Activated T-cell treated with anti-CD3 and anti-CD28 coated beads, Interleukin-2, amount 50 U/mL, for 72 hours (primary cell): ENCODE measurements around the gene TMEM63A. TPM values are rescaled to one million over a fixed set of nuclear protein-coding genes. Genes with fewer than 3 reads are reported as not detected.

Source experiments
- ATAC-seq, 2 donors: fragments of 150-1000 bp; cut with Tn5 transposase; replicated peaks in 1 of 2; 2 replicates each; pipeline ENCODE4 v1.10.0; 2021; ENCODE audit warnings: moderate library complexity in 2 of 2, mild to moderate bottlenecking in 1 of 2
- DNase-seq, 2 donors: peaks; one replicate each; pipeline ENCODE4 v3.0.0; 2021 to 2022; ENCODE audit warnings: mixed read lengths in 1 of 2
- H3K27ac Mint-ChIP-seq: one replicate; pipeline ENCODE4 v1.8.0; 2022; ENCODE audit warnings: mild to moderate bottlenecking, moderate library complexity, mixed read lengths
- H3K27me3 Mint-ChIP-seq: one replicate; pipeline ENCODE4 v1.8.0; 2022; ENCODE audit warnings: low read depth, mixed read lengths
- H3K36me3 Mint-ChIP-seq, 2 donors: one replicate each; pipeline ENCODE4 v1.8.0; 2022; ENCODE audit warnings: mixed read lengths in 2 of 2, mild to moderate bottlenecking in 1 of 2; ENCODE audit not compliant: insufficient read depth in 2 of 2
- H3K4me1 Mint-ChIP-seq: one replicate; pipeline ENCODE4 v1.8.0; 2022; ENCODE audit warnings: low read depth, mixed read lengths
- H3K4me3 Mint-ChIP-seq, 2 donors: one replicate each; pipeline ENCODE4 v1.8.0; 2022; ENCODE audit warnings: mild to moderate bottlenecking in 2 of 2, mixed read lengths in 2 of 2, moderate library complexity in 2 of 2
- H3K9me3 Mint-ChIP-seq, 2 donors: one replicate each; pipeline ENCODE4 v1.8.0; 2022; ENCODE audit warnings: mixed read lengths in 2 of 2
- total RNA-seq, 2 donors: library from RNA; stranded (reverse); gene quantifications; one replicate each; pipeline ENCODE4 v1.2.3, GENCODE V29; 2022

Gene TMEM63A
- total RNA-seq, 2 donors from 2014 or later = 44.9 to 49.7 TPM

DNA sequence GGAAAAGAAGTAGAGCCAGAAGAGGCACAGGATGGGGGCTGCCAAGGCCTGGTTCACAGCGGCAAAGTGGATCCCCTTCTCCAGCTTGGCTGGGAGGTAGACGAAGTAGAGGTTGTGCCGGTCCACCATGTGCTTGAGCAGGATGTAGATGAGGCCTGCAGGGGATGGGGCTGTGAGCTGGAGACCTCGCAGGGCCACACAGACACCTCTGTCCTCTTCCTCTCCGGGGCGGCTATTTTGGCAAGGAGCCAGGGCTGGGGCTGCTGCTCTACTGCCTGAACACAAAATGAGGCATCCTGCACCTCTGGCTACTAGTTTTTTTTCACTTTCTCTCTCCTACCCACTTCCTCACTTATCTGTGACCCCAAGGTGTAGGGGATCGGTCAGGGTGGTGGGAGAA is 32.3 kb downstream of the TMEM63A start:
- ATAC-seq (peak in 1 of 2 donors; percentile 47), DNase-seq (peak in 1 of 2 donors; percentile 27)
- no peaks in the 10 kb centered on the region for H3K9me3 Mint-ChIP-seq

DNA sequence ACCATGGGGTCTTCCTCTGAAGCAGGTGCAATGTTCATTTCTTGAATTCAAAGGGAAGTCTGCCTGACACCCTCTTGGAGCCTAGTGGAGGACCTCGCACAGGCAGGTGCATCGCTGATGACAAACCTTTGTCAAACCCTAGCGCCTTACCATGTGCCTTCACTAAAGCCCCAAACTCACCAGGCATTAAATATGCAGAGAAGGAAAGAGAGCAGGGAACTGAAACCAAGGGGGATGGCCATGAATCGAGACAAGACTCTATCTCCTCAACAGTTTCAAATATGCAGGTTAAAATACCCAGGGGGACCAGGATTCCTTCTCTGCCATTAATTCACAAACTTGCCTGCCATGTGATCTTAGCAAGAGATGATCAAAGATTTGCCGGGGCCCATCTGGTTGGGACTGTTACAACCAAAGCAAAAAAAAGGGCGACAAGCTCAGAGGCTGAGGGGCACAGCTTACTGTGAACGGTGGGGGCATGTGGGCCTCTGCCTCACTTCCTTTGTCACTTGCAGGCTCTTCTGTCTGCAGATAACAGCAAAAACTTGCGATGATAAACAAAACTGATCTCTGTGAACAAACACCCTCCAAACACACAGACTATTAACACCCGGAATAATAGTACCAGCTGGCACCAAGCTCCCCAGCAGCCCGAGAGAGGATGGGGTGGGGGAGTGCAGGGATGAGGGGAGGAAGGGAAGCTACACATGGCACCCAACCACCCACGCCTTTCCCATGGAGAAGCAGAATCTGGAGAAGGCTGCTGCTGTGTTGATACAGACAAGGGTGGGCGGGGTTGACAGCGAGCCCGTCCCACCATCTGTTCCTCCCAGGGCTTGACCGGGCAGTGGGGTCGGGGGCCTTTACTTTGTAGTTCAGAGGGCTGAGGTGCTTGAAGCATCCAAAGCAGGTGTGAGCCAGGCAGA is 33.9 kb downstream of the TMEM63A start:
- Mint-ChIP-seq H3K36me3 (peaks cover 2 to 16% of the 10 kb centered on the region in 2 donors), H3K4me1 (peaks cover 36% of the 10 kb centered on the region), H3K27me3 (no peaks in the 10 kb centered on the region), H3K4me3 (peak overlapping the region; percentile 13 to 57), H3K9me3 (no peaks in the 10 kb centered on the region), H3K27ac (peak overlapping the region; percentile 66)
- ATAC-seq = peak; percentile 36 to 45
- DNase-seq = no peak

More for the DNA sequence above, 32.3 kb downstream of the TMEM63A start:
- peak overlapping the region; percentile 58 for H3K27ac Mint-ChIP-seq
- no peak overlapping the region for H3K4me3 Mint-ChIP-seq
- peaks cover 2 to 16% of the 10 kb centered on the region in 2 donors for H3K36me3 Mint-ChIP-seq
- no peaks in the 10 kb centered on the region for H3K27me3 Mint-ChIP-seq
- peaks cover 36% of the 10 kb centered on the region for H3K4me1 Mint-ChIP-seq

DNA sequence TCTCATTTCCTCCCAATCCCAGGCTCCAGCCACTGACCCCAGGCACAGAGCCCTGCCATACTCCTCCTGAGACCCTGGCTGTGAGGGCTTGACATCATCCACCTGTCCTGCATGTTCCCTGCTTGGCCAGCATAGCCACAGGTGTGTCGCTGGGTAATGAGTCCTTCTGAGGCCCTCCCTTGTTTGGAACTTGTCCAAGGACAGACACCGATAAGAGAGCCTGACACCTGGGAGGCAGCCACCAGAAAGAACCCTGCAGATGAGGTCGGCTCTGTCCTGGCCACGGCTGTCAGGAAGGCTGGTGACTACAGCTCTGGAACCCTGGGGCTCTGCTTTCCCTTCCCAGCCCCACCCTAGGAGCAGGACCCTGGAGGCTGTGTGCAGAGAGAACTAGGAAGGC is 34.6 kb downstream of the TMEM63A start:
- Mint-ChIP-seq H3K9me3 (no peaks in the 10 kb centered on the region), H3K27me3 (no peaks in the 10 kb centered on the region), H3K27ac (peak overlapping the region; percentile 6), H3K4me1 (peaks cover 33% of the 10 kb centered on the region), H3K4me3 (no peak overlapping the region), H3K36me3 (peaks cover 2 to 16% of the 10 kb centered on the region in 2 donors)
- no peak for DNase-seq
- no peak for ATAC-seq

DNA sequence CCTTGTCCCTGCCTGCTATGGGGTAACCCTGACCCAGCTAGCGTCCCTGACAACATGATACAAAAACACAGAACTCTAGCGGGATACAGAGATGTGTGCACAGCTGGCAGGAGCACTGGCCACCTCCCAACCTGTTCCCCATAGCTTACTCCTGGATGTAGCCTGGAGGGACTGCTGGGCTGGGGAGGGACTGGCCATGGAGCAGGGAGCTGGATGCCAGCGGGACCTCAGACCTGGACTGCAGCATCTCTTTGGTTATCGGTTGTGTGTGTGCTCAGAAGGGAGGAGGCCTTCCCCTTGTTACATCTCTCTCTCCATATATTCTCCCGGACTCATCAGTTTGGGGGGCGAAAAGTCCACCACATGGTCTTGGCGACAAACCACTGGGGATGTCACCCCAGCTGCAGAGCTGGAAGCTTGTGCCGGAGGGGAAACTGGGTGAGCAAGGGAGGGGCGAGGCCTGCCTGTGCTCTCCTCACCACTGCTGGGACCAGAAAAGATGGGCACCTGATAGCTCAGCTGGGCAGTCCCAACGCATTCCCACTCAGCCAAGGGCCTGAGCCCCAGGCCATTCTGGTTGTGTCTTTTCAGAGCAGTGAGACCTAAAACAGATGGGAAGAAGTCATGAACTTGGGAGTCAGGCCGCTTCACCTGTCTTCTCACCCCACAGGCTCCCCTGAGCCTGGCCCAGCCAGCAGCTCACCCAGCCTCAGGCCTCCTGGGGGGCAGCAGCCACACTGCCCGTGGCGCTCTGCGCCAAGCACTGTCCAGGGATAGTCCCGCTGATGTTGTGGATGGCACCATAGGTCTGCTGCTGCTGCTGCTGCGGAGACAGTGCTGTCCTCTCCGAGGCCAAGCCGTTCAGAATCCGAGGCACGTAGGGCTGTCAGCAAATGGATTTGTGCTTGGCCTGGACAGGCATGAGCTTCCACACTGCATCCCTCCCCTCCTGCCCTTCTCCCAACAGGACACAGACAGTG is 35.6 kb downstream of the TMEM63A start:
- Mint-ChIP-seq H3K27ac (no peak overlapping the region), H3K36me3 (peaks cover 0 to 9% of the 10 kb centered on the region in 2 donors), H3K9me3 (no peaks in the 10 kb centered on the region), H3K27me3 (no peaks in the 10 kb centered on the region), H3K4me3 (no peak overlapping the region), H3K4me1 (peaks cover 23% of the 10 kb centered on the region)
- DNase-seq (no peak), ATAC-seq (no peak)

DNA sequence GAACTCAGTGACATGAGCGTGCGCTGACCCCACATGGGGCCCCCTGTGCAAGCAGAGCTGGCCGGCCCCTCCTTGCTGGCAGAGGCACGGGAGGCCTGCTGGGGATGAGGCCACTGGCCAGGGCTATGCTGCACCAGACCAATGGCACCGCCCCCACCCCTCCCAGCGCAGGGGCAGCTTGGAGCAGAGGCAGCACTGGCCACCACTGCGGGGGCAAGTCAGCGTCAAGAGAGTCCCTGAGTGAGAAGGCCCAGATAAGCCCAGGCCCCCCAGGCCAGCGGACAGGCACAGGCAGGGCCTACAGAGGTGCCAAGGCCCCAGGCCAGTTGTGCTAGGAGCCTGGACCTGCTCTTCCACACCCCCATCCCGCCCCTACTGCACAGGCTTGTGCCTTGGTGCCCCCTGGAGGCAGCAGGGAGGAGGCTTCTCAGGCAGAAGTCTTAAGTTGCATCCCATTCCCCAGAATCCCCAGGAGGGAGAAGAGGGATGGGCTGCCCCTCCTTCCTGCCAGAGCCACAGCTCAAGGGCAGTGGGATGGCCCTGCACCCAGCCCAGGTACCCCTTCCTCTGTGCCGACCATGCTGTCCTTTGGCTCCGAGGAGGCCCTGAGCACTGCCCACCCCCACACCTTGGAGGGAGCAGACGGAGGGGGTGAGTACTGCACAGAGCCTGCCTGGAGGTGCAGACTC is 36.5 kb downstream of the TMEM63A start:
- ATAC-seq = no peak
- Mint-ChIP-seq H3K9me3 (no peaks in the 10 kb centered on the region), H3K27ac (no peak overlapping the region), H3K36me3 (peaks cover 0 to 6% of the 10 kb centered on the region in 2 donors), H3K4me3 (no peak overlapping the region), H3K4me1 (peaks cover 26% of the 10 kb centered on the region), H3K27me3 (no peaks in the 10 kb centered on the region)
- peak in 1 of 2 donors; percentile 33 for DNase-seq

DNA sequence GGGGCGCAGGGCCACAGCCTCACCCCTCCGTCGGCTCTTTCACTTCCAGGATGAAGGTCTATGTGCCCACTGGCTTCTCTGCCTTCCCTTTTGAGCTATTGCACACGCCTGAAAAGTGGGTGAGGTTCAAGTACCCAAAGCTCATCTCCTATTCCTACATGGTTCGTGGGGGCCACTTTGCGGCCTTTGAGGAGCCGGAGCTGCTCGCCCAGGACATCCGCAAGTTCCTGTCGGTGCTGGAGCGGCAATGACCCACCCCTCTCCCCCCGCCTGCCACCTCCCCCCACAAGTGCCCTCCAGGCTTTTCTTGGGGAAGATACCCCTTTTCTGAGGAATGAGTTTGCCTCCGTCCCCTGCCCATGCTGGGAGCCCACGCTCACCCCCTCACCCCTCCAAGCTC is 37.1 kb downstream of the TMEM63A start:
- Mint-ChIP-seq H3K27ac (no peak overlapping the region), H3K4me1 (peaks cover 27% of the 10 kb centered on the region), H3K27me3 (no peaks in the 10 kb centered on the region), H3K4me3 (no peak overlapping the region), H3K36me3 (peaks cover 0 to 5% of the 10 kb centered on the region in 2 donors), H3K9me3 (no peaks in the 10 kb centered on the region)
- DNase-seq (no peak), ATAC-seq (no peak)

DNA sequence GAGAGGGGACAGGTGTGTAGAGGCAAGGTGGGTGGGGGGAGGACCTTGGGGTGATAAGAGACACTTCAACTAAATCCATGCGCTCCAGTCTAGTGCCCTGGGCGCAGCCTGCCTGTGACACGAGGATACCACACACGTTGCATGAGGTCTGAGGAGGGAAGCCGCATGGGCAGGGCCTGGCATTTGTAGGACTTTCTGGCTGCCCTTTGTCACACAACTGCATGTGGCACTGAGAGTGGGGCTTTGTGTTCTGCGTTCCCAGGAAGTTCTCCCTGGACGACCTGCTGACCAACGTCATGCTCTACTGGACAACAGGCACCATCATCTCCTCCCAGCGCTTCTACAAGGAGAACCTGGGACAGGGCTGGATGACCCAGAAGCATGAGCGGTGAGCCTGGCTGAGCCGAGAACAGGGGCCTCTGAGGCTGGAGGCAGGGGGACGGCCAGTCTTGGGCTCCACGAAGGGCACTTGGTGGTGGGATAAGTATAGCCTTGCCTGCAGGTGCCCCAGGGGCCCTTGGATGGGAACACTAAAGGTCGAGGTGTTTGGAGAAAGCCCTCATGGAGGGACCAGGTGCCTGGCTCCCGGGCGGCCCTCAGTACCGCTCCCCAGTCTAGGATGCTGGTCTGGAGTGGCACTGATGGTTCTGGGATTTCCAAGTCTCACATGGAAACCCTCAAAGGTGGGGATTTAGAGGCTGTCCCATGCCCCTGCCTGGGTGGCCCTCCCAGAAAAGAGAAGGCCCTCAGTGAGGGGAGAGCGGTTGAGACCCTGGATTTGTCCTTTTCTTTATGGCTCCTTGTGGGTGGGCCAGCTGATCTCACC is 37.7 kb downstream of the TMEM63A start:
- Mint-ChIP-seq H3K4me3 (no peak overlapping the region), H3K4me1 (peaks cover 23% of the 10 kb centered on the region), H3K36me3 (no peaks in the 10 kb centered on the region), H3K27ac (no peak overlapping the region), H3K27me3 (no peaks in the 10 kb centered on the region), H3K9me3 (no peaks in the 10 kb centered on the region)
- no peak for DNase-seq
- ATAC-seq = no peak

DNA sequence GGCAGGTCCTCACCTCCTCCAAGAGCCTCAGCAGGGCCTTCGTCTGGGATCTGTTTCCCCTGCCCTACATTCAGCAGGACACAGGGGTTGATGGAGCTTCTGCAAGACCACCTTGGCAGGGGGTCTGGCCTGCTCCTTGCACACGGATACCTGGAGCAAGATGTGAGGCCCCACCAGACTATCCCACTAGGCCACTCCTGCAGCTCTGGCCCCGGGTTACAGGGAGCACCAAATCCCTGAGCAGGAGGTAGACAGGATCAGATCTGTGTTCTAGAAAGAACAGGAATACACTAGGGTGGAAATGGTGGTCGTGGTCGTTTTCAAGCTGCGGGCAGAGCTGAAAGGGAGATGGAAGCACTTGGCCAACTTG is 38.8 kb downstream of the TMEM63A start:
- DNase-seq = no peak
- Mint-ChIP-seq H3K36me3 (no peaks in the 10 kb centered on the region), H3K27ac (no peak overlapping the region), H3K9me3 (no peaks in the 10 kb centered on the region), H3K27me3 (no peaks in the 10 kb centered on the region), H3K4me1 (peaks cover 15% of the 10 kb centered on the region), H3K4me3 (no peak overlapping the region)
- no peak for ATAC-seq

DNA sequence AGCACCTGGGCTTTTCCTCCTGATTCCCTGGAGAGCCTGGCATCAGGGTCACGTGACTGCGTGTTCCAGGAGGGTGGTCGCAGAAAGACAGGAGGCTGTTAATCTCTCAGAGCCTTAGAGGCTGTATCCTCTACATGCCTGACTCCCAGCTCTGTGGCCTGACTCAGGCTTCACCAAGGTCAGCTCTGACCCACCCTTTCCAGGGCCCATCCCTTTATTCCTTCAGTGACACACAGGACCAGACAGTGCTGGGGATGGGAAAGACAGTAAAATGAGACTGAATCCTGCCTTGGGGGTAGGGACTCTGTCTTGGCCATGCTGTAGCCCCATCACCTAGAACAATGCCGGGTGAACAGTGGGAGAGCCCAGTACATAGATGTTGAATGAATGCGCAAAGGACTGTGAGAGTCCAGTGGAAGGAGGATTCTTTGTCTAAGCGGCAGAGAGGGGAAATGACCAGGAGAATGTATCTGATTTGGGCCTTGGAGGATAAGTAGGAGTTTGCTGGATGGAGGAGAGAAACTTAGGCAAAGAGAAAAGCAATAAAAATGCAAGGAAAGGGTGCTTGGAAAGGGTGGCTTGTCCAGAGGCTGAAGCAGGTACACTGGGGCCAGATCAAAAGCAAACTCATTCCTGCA is 39.3 kb downstream of the TMEM63A start:
- DNase-seq = no peak
- no peak for ATAC-seq
- H3K36me3 Mint-ChIP-seq = no peaks in the 10 kb centered on the region
- H3K9me3 Mint-ChIP-seq = no peaks in the 10 kb centered on the region
- no peak overlapping the region for H3K27ac Mint-ChIP-seq
- peaks cover 10% of the 10 kb centered on the region for H3K4me1 Mint-ChIP-seq
- H3K27me3 Mint-ChIP-seq = no peaks in the 10 kb centered on the region
- H3K4me3 Mint-ChIP-seq = no peak overlapping the region

DNA sequence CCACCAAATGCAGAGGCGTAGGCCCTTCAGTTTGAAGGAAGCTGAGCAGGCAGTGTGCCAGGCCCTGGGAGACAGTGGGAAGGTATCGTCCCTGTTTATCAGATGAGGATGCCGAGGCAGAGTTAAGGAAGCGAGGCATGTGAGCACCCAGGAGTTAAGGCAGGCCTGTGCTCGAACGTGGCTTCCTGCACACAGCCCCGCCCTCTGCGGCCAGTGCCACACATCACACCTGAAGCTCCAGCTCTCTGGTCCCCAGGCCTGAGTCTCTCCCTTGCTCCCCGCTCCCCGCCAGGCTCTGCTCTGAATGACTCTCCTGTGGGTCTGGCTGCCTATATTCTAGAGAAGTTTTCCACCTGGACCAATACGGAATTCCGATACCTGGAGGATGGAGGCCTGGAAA is 40.1 kb downstream of the TMEM63A start:
- Mint-ChIP-seq H3K27ac (no peak overlapping the region), H3K27me3 (no peaks in the 10 kb centered on the region), H3K4me1 (peaks cover 8% of the 10 kb centered on the region), H3K36me3 (no peaks in the 10 kb centered on the region), H3K9me3 (no peaks in the 10 kb centered on the region), H3K4me3 (no peak overlapping the region)
- ATAC-seq (peak; percentile 22 to 35), DNase-seq (no peak)

DNA sequence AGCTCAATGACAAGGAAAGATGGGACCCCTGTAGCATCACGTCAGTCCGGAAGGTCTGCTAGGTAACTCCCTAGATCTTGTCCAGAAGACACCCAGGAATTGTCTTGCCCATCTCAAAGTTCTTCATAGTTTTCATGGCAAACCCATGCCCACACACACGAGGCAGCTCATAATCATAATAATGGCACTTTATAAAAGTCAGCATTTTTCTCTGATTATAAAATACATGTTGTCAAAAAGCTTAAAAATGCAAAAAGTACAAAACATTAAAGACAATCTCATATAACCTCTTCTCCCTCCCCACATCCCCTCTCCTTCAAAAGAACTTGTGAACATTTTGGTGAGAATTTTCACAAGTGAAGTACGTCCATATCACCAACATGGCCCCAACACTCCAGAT is 41.5 kb downstream of the TMEM63A start:
- no peak for ATAC-seq
- H3K4me1 Mint-ChIP-seq = peaks cover 8% of the 10 kb centered on the region
- H3K27me3 Mint-ChIP-seq = no peaks in the 10 kb centered on the region
- peak overlapping the region; percentile 21 for H3K27ac Mint-ChIP-seq
- DNase-seq = no peak
- H3K36me3 Mint-ChIP-seq = no peaks in the 10 kb centered on the region
- H3K4me3 Mint-ChIP-seq = no peak overlapping the region
- no peaks in the 10 kb centered on the region for H3K9me3 Mint-ChIP-seq

DNA sequence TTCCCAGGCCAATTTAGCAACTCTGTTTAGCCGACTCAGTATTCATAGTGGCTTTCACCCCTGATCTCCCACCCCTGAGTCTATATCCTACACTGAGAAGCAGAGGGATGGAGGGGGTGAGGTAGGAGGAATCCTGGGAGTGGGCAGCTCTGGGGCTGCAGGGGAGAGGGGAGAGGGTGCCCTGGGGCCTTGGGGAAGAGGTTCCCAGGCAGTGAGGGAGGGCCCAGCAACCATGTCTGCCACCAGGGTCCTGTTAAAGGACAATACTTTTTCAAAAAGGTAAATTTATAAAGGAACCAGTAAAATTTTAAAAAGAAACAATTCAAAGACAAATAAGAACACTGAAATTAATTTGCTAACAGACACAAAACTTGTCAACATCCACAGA is 42.0 kb downstream of the TMEM63A start:
- Mint-ChIP-seq H3K4me3 (no peak overlapping the region), H3K4me1 (peaks cover 8% of the 10 kb centered on the region), H3K27me3 (no peaks in the 10 kb centered on the region), H3K27ac (no peak overlapping the region), H3K36me3 (peaks cover 0 to 2% of the 10 kb centered on the region in 2 donors), H3K9me3 (no peaks in the 10 kb centered on the region)
- DNase-seq (no peak), ATAC-seq (no peak)
